ENCODE results near the gene SPRED2. TPM values are rescaled to one million over a fixed set of nuclear protein-coding genes. Genes with fewer than 3 reads are reported as not detected.

The SPRED2 gene
- total and polyA plus RNA-seq, 4 donors, result 6.7 to 7.5 (median 7.1) TPM

DNA sequence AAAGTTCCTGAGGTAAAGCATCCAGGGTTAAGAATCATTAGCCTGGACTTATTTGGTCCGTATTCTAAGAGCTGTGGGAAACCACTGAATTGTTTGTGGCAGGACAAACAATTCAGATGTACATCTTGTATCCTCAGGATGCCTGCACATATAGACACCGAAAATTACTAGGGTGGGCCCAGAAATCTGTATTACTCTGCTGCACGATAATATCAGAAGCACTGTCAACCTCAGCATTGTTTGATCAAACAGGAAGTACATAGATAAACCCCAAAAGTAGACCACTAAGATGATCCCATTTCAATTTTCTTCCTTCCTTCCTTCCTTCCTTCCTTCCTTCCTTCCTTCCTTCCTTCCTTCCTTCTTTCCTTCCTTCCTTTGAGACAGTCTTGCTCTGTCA, 34.2 kb upstream of the SPRED2 start (continued):
- no peak for TF ChIP-seq REST (IDR thresholded peaks at IDR 0.05)
- TF ChIP-seq GABPA (IDR thresholded peaks at IDR 0.05 in 1 of 2, conservative IDR thresholded peaks at IDR 0.05 in 1 of 2), result no peak
- no peak for TF ChIP-seq NR2F2 (IDR thresholded peaks at IDR 0.05)
- TF ChIP-seq, protein P1, sequence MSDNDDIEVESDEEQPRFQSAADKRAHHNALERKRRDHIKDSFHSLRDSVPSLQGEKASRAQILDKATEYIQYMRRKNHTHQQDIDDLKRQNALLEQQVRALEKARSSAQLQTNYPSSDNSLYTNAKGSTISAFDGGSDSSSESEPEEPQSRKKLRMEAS (IDR thresholded peaks at IDR 0.05), result no peak

- H3K4me1 ChIP-seq (ENCODE audit: control insufficient read depth in 4 of 4, insufficient read depth in 4 of 4, low read length in 3 of 4), result no peaks in the 10 kb centered on the region
- no peak overlapping the region for H3K4me3 ChIP-seq (ENCODE audit: low read depth in 1 of 3, low read length in 3 of 3)
- H3K27ac ChIP-seq (ENCODE audit: low read depth in 1 of 2, low read length in 2 of 2), result no peak overlapping the region
- TF ChIP-seq TAF1 (conservative IDR thresholded peaks at IDR 0.05) (no peak), JUND (IDR thresholded peaks at IDR 0.05) (no peak), EGR1 (IDR thresholded peaks at IDR 0.05; ENCODE audit: low read depth in 2 of 2) (no peak), YY1 (IDR thresholded peaks at IDR 0.05) (no peak), REST (IDR thresholded peaks at IDR 0.05) (no peak), HNF4A (conservative IDR thresholded peaks at IDR 0.05) (no peak), FOXA1 (IDR thresholded peaks at IDR 0.05) (no peak), GABPA (IDR thresholded peaks at IDR 0.05 in 1 of 2, conservative IDR thresholded peaks at IDR 0.05 in 1 of 2) (no peak), SP1 (IDR thresholded peaks at IDR 0.05) (no peak), RXRA (IDR thresholded peaks at IDR 0.05) (no peak)
- TF ChIP-seq, protein P2, sequence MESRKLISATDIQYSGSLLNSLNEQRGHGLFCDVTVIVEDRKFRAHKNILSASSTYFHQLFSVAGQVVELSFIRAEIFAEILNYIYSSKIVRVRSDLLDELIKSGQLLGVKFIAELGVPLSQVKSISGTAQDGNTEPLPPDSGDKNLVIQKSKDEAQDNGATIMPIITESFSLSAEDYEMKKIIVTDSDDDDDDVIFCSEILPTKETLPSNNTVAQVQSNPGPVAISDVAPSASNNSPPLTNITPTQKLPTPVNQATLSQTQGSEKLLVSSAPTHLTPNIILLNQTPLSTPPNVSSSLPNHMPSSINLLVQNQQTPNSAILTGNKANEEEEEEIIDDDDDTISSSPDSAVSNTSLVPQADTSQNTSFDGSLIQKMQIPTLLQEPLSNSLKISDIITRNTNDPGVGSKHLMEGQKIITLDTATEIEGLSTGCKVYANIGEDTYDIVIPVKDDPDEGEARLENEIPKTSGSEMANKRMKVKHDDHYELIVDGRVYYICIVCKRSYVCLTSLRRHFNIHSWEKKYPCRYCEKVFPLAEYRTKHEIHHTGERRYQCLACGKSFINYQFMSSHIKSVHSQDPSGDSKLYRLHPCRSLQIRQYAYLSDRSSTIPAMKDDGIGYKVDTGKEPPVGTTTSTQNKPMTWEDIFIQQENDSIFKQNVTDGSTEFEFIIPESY (IDR thresholded peaks at IDR 0.05), result no peak
- TF ChIP-seq, protein P3, sequence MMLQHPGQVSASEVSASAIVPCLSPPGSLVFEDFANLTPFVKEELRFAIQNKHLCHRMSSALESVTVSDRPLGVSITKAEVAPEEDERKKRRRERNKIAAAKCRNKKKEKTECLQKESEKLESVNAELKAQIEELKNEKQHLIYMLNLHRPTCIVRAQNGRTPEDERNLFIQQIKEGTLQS (IDR thresholded peaks at IDR 0.05), result no peak
- TF ChIP-seq, protein P4, sequence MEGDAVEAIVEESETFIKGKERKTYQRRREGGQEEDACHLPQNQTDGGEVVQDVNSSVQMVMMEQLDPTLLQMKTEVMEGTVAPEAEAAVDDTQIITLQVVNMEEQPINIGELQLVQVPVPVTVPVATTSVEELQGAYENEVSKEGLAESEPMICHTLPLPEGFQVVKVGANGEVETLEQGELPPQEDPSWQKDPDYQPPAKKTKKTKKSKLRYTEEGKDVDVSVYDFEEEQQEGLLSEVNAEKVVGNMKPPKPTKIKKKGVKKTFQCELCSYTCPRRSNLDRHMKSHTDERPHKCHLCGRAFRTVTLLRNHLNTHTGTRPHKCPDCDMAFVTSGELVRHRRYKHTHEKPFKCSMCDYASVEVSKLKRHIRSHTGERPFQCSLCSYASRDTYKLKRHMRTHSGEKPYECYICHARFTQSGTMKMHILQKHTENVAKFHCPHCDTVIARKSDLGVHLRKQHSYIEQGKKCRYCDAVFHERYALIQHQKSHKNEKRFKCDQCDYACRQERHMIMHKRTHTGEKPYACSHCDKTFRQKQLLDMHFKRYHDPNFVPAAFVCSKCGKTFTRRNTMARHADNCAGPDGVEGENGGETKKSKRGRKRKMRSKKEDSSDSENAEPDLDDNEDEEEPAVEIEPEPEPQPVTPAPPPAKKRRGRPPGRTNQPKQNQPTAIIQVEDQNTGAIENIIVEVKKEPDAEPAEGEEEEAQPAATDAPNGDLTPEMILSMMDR (IDR thresholded peaks at IDR 0.05; ENCODE audit: low read depth, low read length, missing input control), result no peak
- H3K9me3 ChIP-seq (ENCODE audit: control insufficient read depth in 4 of 4, low read length in 3 of 4), result no peaks in the 10 kb centered on the region
- H3K36me3 ChIP-seq (ENCODE audit: control insufficient read depth in 4 of 4, insufficient read depth in 3 of 4, low read depth in 1 of 4, low read length in 3 of 4), result peaks cover 0 to 1% (median 0%) of the 10 kb centered on the region in 4 donors
- DNase-seq (ENCODE audit: low spot score), result no peak
- WGBS, result 93% methylated on average over 5 of the region's 5 CpGs
- H3K9ac ChIP-seq (ENCODE audit: low read depth in 1 of 2, low read length in 2 of 2), result no peak overlapping the region
- no peaks in the 10 kb centered on the region for H3K27me3 ChIP-seq (ENCODE audit: control insufficient read depth in 4 of 4, insufficient read depth in 4 of 4, low read length in 3 of 4)
Observed at GRCh38 chr2:65465857-65466256, 33.5 kb upstream of the SPRED2 start.
